WTC11 (cell line): Measurements from ENCODE around the gene SLC44A3. TPM values are rescaled to one million over a fixed set of nuclear protein-coding genes. Genes with fewer than 3 reads are reported as not detected.

Source experiments
- ATAC-seq: fragments of 200-7000 bp; cut with Tn5 transposase; 2 replicates; pipeline ENCODE4 v1.10.0; 2021; ENCODE audit warnings: mild to moderate bottlenecking, moderate library complexity
- CTCF ChIA-PET: fragments of 300-600 bp; sonication (Branson Sonifier 250); formaldehyde crosslinking; loops from one replicate; lab custom pipeline; 2021; ENCODE audit warnings: antibody characterized with exemption; lab: Charles Lee
- POLR2A ChIA-PET: fragments of 350-600 bp; sonication (Branson Sonifier 250); formaldehyde crosslinking; loops from one replicate; lab custom pipeline; 2021; ENCODE audit warnings: antibody characterized with exemption; lab: Charles Lee
- DNase-seq: peaks from one replicate; pipeline ENCODE4 v3.0.0; 2021; ENCODE audit warnings: low spot score
- H3K27ac Mint-ChIP-seq: 2 replicates; pipeline ENCODE4 v1.8.0; 2021; ENCODE audit warnings: mixed read lengths
- H3K27me3 Mint-ChIP-seq: 2 replicates; pipeline ENCODE4 v1.8.0; 2021; ENCODE audit warnings: low read depth, mild to moderate bottlenecking, moderate library complexity, mixed read lengths
- H3K36me3 Mint-ChIP-seq: 2 replicates; pipeline ENCODE4 v1.8.0; 2021; ENCODE audit warnings: mixed read lengths
- H3K4me1 Mint-ChIP-seq: 2 replicates; pipeline ENCODE4 v1.8.0; 2022; ENCODE audit warnings: mixed read lengths
- H3K4me3 Mint-ChIP-seq: 2 replicates; pipeline ENCODE4 v1.8.0; 2021; ENCODE audit warnings: mild to moderate bottlenecking, moderate library complexity, mixed read lengths
- H3K9me3 Mint-ChIP-seq: 2 replicates; pipeline ENCODE4 v1.8.0; 2021; ENCODE audit warnings: mixed read lengths
- CBFB ChIP-seq: sonication (generic); formaldehyde crosslinking; IDR thresholded peaks from 2 replicates; pipeline ENCODE4 v1.8.1; 2022; ENCODE audit warnings: mild to moderate bottlenecking, low read depth, missing genetic modification reagents
- CREB1 ChIP-seq: sonication (generic); formaldehyde crosslinking; IDR thresholded peaks from 2 replicates; pipeline ENCODE4 v1.8.0; 2023; ENCODE audit warnings: mild to moderate bottlenecking, missing genetic modification reagents
- CREM ChIP-seq: sonication (generic); formaldehyde crosslinking; IDR thresholded peaks from 2 replicates; pipeline ENCODE4 v1.8.1; 2022; ENCODE audit warnings: mild to moderate bottlenecking, missing genetic modification reagents, moderate library complexity
- ELF4 ChIP-seq: sonication (generic); formaldehyde crosslinking; IDR thresholded peaks from 2 replicates; pipeline ENCODE4 v1.8.1; 2022; ENCODE audit warnings: low read depth, mild to moderate bottlenecking, moderate library complexity, missing genetic modification reagents
- EMX1 ChIP-seq: fragments of 250-450 bp; sonication (Bioruptor Pico); IDR thresholded peaks from 2 replicates; pipeline ENCODE4 v1.8.0; 2021; ENCODE audit warnings: mild to moderate bottlenecking
- ESRRA ChIP-seq: sonication (generic); formaldehyde crosslinking; IDR thresholded peaks from 2 replicates; pipeline ENCODE4 v1.8.1; 2022; ENCODE audit warnings: mild to moderate bottlenecking, missing genetic modification reagents, borderline replicate concordance
- ETV6 ChIP-seq: sonication (generic); formaldehyde crosslinking; IDR thresholded peaks from 2 replicates; pipeline ENCODE4 v1.8.1; 2022; ENCODE audit warnings: mild to moderate bottlenecking, missing genetic modification reagents
- FOXK1 ChIP-seq: sonication (generic); formaldehyde crosslinking; IDR thresholded peaks from 2 replicates; pipeline ENCODE4 v1.8.0; 2022; ENCODE audit warnings: mild to moderate bottlenecking, moderate library complexity, missing genetic modification reagents
- HMGA2 ChIP-seq: fragments of 250-450 bp; sonication (Bioruptor Pico); IDR thresholded peaks from 2 replicates; pipeline ENCODE4 v1.4.0; 2021; ENCODE audit warnings: mild to moderate bottlenecking, moderate library complexity
- MAX ChIP-seq: sonication (generic); formaldehyde crosslinking; IDR thresholded peaks from 2 replicates; pipeline ENCODE4 v1.8.0; 2022; ENCODE audit warnings: mild to moderate bottlenecking, missing genetic modification reagents
- MYBL2 ChIP-seq: sonication (generic); formaldehyde crosslinking; IDR thresholded peaks from 2 replicates; pipeline ENCODE4 v1.8.1; 2023; ENCODE audit warnings: mild to moderate bottlenecking, moderate library complexity, missing genetic modification reagents
- NFATC4 ChIP-seq: fragments of 250-450 bp; sonication (Bioruptor Pico); IDR thresholded peaks from 2 replicates; pipeline ENCODE4 v1.9.0; 2021; ENCODE audit warnings: mild to moderate bottlenecking
- SOX15 ChIP-seq: fragments of 250-450 bp; sonication (Bioruptor Pico); IDR thresholded peaks from 2 replicates; pipeline ENCODE4 v1.9.0; 2021; ENCODE audit warnings: mild to moderate bottlenecking
- STAT6 ChIP-seq: sonication (generic); formaldehyde crosslinking; conservative IDR thresholded peaks from 2 replicates; pipeline ENCODE4 v1.8.1; 2023; ENCODE audit warnings: mild to moderate bottlenecking, low read depth, missing genetic modification reagents, moderate library complexity
- TEAD1 ChIP-seq: sonication (generic); formaldehyde crosslinking; IDR thresholded peaks from 2 replicates; pipeline ENCODE4 v1.8.0; 2022; ENCODE audit warnings: mild to moderate bottlenecking, missing genetic modification reagents
- USF1 ChIP-seq: sonication (generic); formaldehyde crosslinking; IDR thresholded peaks from 2 replicates; pipeline ENCODE4 v1.8.0; 2022; ENCODE audit warnings: mild to moderate bottlenecking, missing genetic modification reagents
- ZBTB21 ChIP-seq: sonication (generic); formaldehyde crosslinking; IDR thresholded peaks from 2 replicates; pipeline ENCODE4 v1.8.1; 2023; ENCODE audit warnings: mild to moderate bottlenecking, missing genetic modification reagents, borderline replicate concordance
- ZNF138 ChIP-seq: sonication (generic); formaldehyde crosslinking; conservative IDR thresholded peaks from 2 replicates; pipeline ENCODE4 v1.8.1; 2022; ENCODE audit warnings: mild to moderate bottlenecking, moderate library complexity, missing genetic modification reagents
- ZNF416 ChIP-seq: fragments of 250-450 bp; sonication (Bioruptor Pico); IDR thresholded peaks from 2 replicates; pipeline ENCODE4 v1.9.0; 2021; ENCODE audit warnings: mild to moderate bottlenecking, inconsistent platforms
- ZNF423 ChIP-seq: fragments of 250-450 bp; sonication (Bioruptor Pico); IDR thresholded peaks from 2 replicates; pipeline ENCODE4 v2.1.2; 2022; ENCODE audit warnings: mild to moderate bottlenecking, moderate library complexity
- ZNF425 ChIP-seq: fragments of 250-450 bp; sonication (Bioruptor Pico); conservative IDR thresholded peaks from 2 replicates; pipeline ENCODE4 v1.9.0; 2021; ENCODE audit warnings: mild to moderate bottlenecking
- ZNF532 ChIP-seq: fragments of 250-450 bp; sonication (Bioruptor Pico); IDR thresholded peaks from 2 replicates; pipeline ENCODE4 v1.9.0; 2021; ENCODE audit warnings: mild to moderate bottlenecking, borderline replicate concordance
- ZNF671 ChIP-seq: fragments of 250-450 bp; sonication (Bioruptor Pico); IDR thresholded peaks from 2 replicates; pipeline ENCODE4 v1.8.0; 2021; ENCODE audit warnings: mild to moderate bottlenecking
- total RNA-seq: library from RNA; stranded (reverse); gene quantifications from 3 replicates; pipeline ENCODE4 v1.2.3, GENCODE V29; 2021

SLC44A3 gene
- total RNA-seq, 1 experiment from 2014 or later = 4.7 TPM

- Mint-ChIP-seq H3K4me3 (no peak overlapping the region; the same call in 1 of the 2 replicates), H3K9me3 (peaks cover 24% of the 10 kb centered on the region), H3K36me3 (peaks cover 20% of the 10 kb centered on the region), H3K4me1 (peaks cover 26% of the 10 kb centered on the region), H3K27ac (0 out of 2 replicates have a peak overlapping the region, but pooled peaks have one; percentile 60), H3K27me3 (peaks cover 7% of the 10 kb centered on the region)
- TF ChIP-seq STAT6 (CRISPR knock-in tag) = no peak
- TF ChIP-seq ELF4 (CRISPR knock-in tag) = no peak
- no peak for TF ChIP-seq USF1 (CRISPR knock-in tag)
- TF ChIP-seq TEAD1 (CRISPR knock-in tag) = no peak
- TF ChIP-seq ZNF671 (CRISPR knock-in tag) = no peak
- no peak for TF ChIP-seq SOX15 (CRISPR knock-in tag)
- TF ChIP-seq ZNF138 (CRISPR knock-in tag) = no peak
- TF ChIP-seq ZNF416 (CRISPR knock-in tag) = no peak
- TF ChIP-seq ETV6 (CRISPR knock-in tag) = no peak
- no peak for TF ChIP-seq CBFB (CRISPR knock-in tag)
- no peak for TF ChIP-seq ESRRA (CRISPR knock-in tag)
- CTCF ChIA-PET = interaction anchor here (1.1 to 1.4 kb wide), 2 partner anchors 288 to 292 kb away, joined by 3 read pairs; no protein-coding TSS in a partner anchor
- ATAC-seq (no peak), DNase-seq (no peak)
- POLR2A ChIA-PET = no interaction called here
Observed at GRCh38 chr1:94808669-94809068, 11.5 kb upstream of the SLC44A3 start.

- POLR2A ChIA-PET = no interaction called here
- no peak for ATAC-seq
- peaks cover 47% of the 10 kb centered on the region for H3K9me3 Mint-ChIP-seq
Observed at GRCh38 chr1:94812985-94813384, 7.2 kb upstream of the SLC44A3 start.

GRCh38 chr1:94816030-94816429 is 4.1 kb upstream of the SLC44A3 start:
- Mint-ChIP-seq H3K4me1 (peaks cover 10% of the 10 kb centered on the region), H3K36me3 (peaks cover 26% of the 10 kb centered on the region), H3K9me3 (peaks cover 47% of the 10 kb centered on the region), H3K27ac (no peak overlapping the region), H3K27me3 (peaks cover 15% of the 10 kb centered on the region), H3K4me3 (no peak overlapping the region)
- DNase-seq = no peak
- ATAC-seq = no peak
- ChIA-PET POLR2A (no interaction called here), CTCF (no interaction called here)
- TF ChIP-seq ZBTB21 (CRISPR knock-in tag) (no peak), ZNF138 (CRISPR knock-in tag) (no peak), ZNF423 (CRISPR knock-in tag) (no peak), HMGA2 (CRISPR knock-in tag) (no peak), ZNF425 (no peak), CREB1 (no peak), MAX (CRISPR knock-in tag) (no peak), CREM (CRISPR knock-in tag) (no peak), ZNF532 (CRISPR knock-in tag) (no peak), EMX1 (CRISPR knock-in tag) (no peak), FOXK1 (CRISPR knock-in tag) (no peak), MYBL2 (CRISPR knock-in tag) (no peak), NFATC4 (CRISPR knock-in tag) (no peak)

More at GRCh38 chr1:94812985-94813384, 7.2 kb upstream of the SLC44A3 start:
- H3K27me3 Mint-ChIP-seq = peaks cover 11% of the 10 kb centered on the region
- no peak for TF ChIP-seq ZNF416 (CRISPR knock-in tag)
- peaks cover 26% of the 10 kb centered on the region for H3K36me3 Mint-ChIP-seq
- H3K27ac Mint-ChIP-seq = no peak overlapping the region
- H3K4me1 Mint-ChIP-seq = peaks cover 13% of the 10 kb centered on the region
- no peak overlapping the region for H3K4me3 Mint-ChIP-seq
- CTCF ChIA-PET = interaction anchor here (1.1 kb wide), 1 partner anchor 286 kb away, joined by 4 read pairs; no protein-coding TSS in a partner anchor
- no peak for DNase-seq
